SK-N-SH treated with all-trans-retinoic acid at 6 μM for 48 hours (cell line): ENCODE results near the gene MYO3A.

Experiments
- ESRRG ChIP-seq: fragments of 250-450 bp; sonication (Bioruptor Pico); IDR thresholded peaks from 2 replicates; pipeline ENCODE4 v1.6.1; 2021; ENCODE audit warnings: mild to moderate bottlenecking
- PATZ1 ChIP-seq: fragments of 250-450 bp; sonication (Bioruptor Pico); IDR thresholded peaks from 2 replicates; pipeline ENCODE4 v1.8.0; 2020; ENCODE audit warnings: mild to moderate bottlenecking, moderate library complexity, borderline replicate concordance
- ZFP3 ChIP-seq: fragments of 250-450 bp; sonication (Bioruptor Pico); IDR thresholded peaks from 2 replicates; pipeline ENCODE4 v1.5.0; 2020; ENCODE audit warnings: mild to moderate bottlenecking, moderate library complexity

GRCh38 chr10:26205223-26205622 lies 271.2 kb downstream of the MYO3A start:
- no peak for TF ChIP-seq PATZ1 (CRISPR knock-in tag)
- TF ChIP-seq ESRRG, result no peak
- no peak for TF ChIP-seq ZFP3
